Fibroblast of lung (primary cell): ENCODE measurements around the gene RNASE12. TPM values are rescaled to one million over a fixed set of nuclear protein-coding genes. Genes with fewer than 3 reads are reported as not detected.

Experiments
- DNase-seq, 2 donors: peaks; one replicate each; pipeline versions ENCODE4 v3.0.0 to v3.0.0-alpha.2; 2010; ENCODE audit warnings: low read depth in 2 of 2
- H2AFZ ChIP-seq: 2 replicates; pipeline ENCODE4 v1.5.1; 2012; ENCODE audit warnings: low read length, control low read depth, inconsistent platforms
- H3K27ac ChIP-seq: 2 replicates; pipeline ENCODE4 v1.5.1; 2011; ENCODE audit warnings: low read length, control low read depth; ENCODE audit not compliant: insufficient read depth
- H3K27me3 ChIP-seq: 2 replicates; pipeline ENCODE4 v1.5.1; 2011; ENCODE audit warnings: mild to moderate bottlenecking, low read length; ENCODE audit not compliant: control insufficient read depth, insufficient read depth
- H3K36me3 ChIP-seq: 2 replicates; pipeline ENCODE4 v1.5.1; 2011; ENCODE audit warnings: low read length; ENCODE audit not compliant: control insufficient read depth, insufficient read depth
- H3K4me1 ChIP-seq: 2 replicates; pipeline ENCODE4 v1.5.1; 2011; ENCODE audit warnings: low read length; ENCODE audit not compliant: control insufficient read depth, insufficient read depth; ENCODE audit errors: extremely low read depth
- H3K4me2 ChIP-seq: 2 replicates; pipeline ENCODE4 v1.5.1; 2011; ENCODE audit warnings: low read length, control low read depth; ENCODE audit not compliant: insufficient read depth; ENCODE audit errors: extremely low read depth
- H3K4me3 ChIP-seq, 4 experiments: fragments of 200-600 bp in 1 of 4; sonication (generic) in 1 of 4; replicated peaks in 1 of 4; 2 replicates each; pipeline ENCODE4 v1.5.1; 2011 to 2016; ENCODE audit warnings: low read length in 4 of 4, low read depth in 3 of 4, mild to moderate bottlenecking in 3 of 4, control low read depth in 2 of 4, inconsistent platforms in 1 of 4, mixed read lengths in 1 of 4; ENCODE audit not compliant: insufficient read depth in 1 of 4; ENCODE audit errors: control extremely low read depth in 1 of 4
- H3K79me2 ChIP-seq: 2 replicates; pipeline ENCODE4 v1.5.1; 2012; ENCODE audit warnings: mild to moderate bottlenecking, low read length, inconsistent platforms; ENCODE audit not compliant: control insufficient read depth, insufficient read depth
- H3K9ac ChIP-seq: 2 replicates; pipeline ENCODE4 v1.5.1; 2011; ENCODE audit warnings: mild to moderate bottlenecking, low read length, control low read depth; ENCODE audit not compliant: insufficient read depth
- H3K9me3 ChIP-seq: 2 replicates; pipeline ENCODE4 v1.5.1; 2012; ENCODE audit warnings: low read depth, low read length; ENCODE audit not compliant: control insufficient read depth, insufficient read depth
- H4K20me1 ChIP-seq: 2 replicates; pipeline ENCODE4 v1.5.1; 2011; ENCODE audit warnings: low read length; ENCODE audit not compliant: control insufficient read depth, insufficient read depth; ENCODE audit errors: extremely low read depth
- CTCF ChIP-seq, 2 donors: IDR thresholded peaks in 1 of 2; conservative IDR thresholded peaks in 1 of 2; 1 replicate in 1 of 2; 2 replicates in 1 of 2; pipeline ENCODE4 v1.5.1; 2011 to 2012; ENCODE audit warnings: low read length in 2 of 2, control low read depth in 1 of 2, inconsistent platforms in 1 of 2, low read depth in 1 of 2, mild to moderate bottlenecking in 1 of 2
- EZH2 ChIP-seq: IDR thresholded peaks from 2 replicates; pipeline ENCODE4 v1.5.1; 2012; ENCODE audit warnings: low read length, control low read depth, mild to moderate bottlenecking; ENCODE audit errors: missing control alignments
- polyA plus RNA-seq, 2 donors: library from polyadenylated mRNA; depleted of rRNA in 1 of 2; stranded (reverse) in 1 of 2; unstranded in 1 of 2; fragments of >200 nt; gene quantifications; 2 replicates each; pipeline ENCODE4 v1.2.1, GENCODE V29; 2011 to 2012; ENCODE audit warnings: missing spikeins in 1 of 2
- total RNA-seq: library from RNA; depleted of rRNA; stranded (reverse); fragments of >200 nt; gene quantifications from 2 replicates; pipeline ENCODE4 v1.2.1, GENCODE V29; 2014

Gene RNASE12
- total and polyA plus RNA-seq, 2 donors (not counting 1 experiment from before 2014, with no cell fraction given): not detected

- DNase-seq: peak; percentile 69 to 78
- Histone ChIP-seq H3K4me1 (no peaks in the 10 kb centered on the region), H3K9ac (peak overlapping the region; percentile 61), H3K27ac (no peak overlapping the region), H3K27me3 (no peaks in the 10 kb centered on the region), H3K4me2 (peak overlapping the region; percentile 70), H4K20me1 (no peaks in the 10 kb centered on the region), H3K9me3 (no peaks in the 10 kb centered on the region), H3K79me2 (no peaks in the 10 kb centered on the region), H3K36me3 (no peaks in the 10 kb centered on the region), H2AFZ (peak overlapping the region; percentile 93), H3K4me3 (peak overlapping the region; percentile 67 to 92 (median 89))
- TF ChIP-seq CTCF (conservative IDR thresholded peaks at IDR 0.05 in 1 of 2, IDR thresholded peaks at IDR 0.05 in 1 of 2; ENCODE audit: low read depth in 1 of 2, low read length in 2 of 2): no peak
- TF ChIP-seq EZH2: no peak
These were observed 19.0 kb upstream of the RNASE12 start for GRCh38 chr14:20610002-20610765.

DNA sequence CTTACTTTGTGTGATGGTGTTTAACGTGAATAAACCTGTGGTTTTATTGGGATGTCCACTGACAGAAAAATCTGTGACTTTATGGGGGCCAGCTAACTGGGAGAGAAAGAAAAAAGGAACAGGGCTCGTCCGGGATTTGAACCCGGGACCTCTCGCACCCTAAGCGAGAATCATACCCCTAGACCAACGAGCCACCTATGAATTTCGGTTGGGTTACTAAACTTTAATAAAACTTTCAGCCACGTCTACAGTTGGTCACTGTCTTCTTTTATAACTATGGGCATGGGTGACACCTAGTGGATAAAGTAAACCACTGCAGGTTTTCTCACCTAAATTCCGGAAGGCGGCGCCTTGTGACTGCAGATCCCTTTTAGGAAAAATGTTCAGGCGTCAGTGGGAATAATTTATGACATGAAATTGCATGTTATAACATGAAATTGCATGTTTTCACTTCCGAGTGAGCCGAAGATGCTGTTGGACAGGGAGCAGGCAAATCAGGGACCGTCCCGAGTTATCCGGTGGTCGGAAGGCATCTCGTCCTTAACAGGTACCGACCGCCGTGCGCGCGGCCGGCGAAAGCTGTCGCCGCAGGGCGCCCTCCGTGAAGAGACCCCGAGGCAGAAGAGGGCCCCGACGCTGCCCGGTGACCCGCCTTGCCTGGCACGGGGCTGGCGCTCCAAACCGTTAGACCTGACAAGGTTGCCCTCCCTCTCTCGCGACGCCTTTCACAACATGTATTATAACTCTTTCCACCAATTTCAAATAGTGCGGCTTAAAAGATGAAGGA, 18.2 kb upstream of the RNASE12 start:
- Histone ChIP-seq H3K36me3 (no peaks in the 10 kb centered on the region), H3K4me3 (peak overlapping the region; percentile 67 to 92 (median 89)), H3K27me3 (no peaks in the 10 kb centered on the region), H2AFZ (peak overlapping the region; percentile 93), H3K9ac (peak overlapping the region; percentile 61), H3K27ac (no peak overlapping the region), H3K4me2 (peak overlapping the region; percentile 70), H3K79me2 (no peaks in the 10 kb centered on the region), H3K4me1 (no peaks in the 10 kb centered on the region), H4K20me1 (no peaks in the 10 kb centered on the region), H3K9me3 (no peaks in the 10 kb centered on the region)
- TF ChIP-seq EZH2: no peak
- peak; percentile 91 to 92 for TF ChIP-seq CTCF (conservative IDR thresholded peaks at IDR 0.05 in 1 of 2, IDR thresholded peaks at IDR 0.05 in 1 of 2; ENCODE audit: low read depth in 1 of 2, low read length in 2 of 2)
- DNase-seq: peak; percentile 73 to 89

DNA sequence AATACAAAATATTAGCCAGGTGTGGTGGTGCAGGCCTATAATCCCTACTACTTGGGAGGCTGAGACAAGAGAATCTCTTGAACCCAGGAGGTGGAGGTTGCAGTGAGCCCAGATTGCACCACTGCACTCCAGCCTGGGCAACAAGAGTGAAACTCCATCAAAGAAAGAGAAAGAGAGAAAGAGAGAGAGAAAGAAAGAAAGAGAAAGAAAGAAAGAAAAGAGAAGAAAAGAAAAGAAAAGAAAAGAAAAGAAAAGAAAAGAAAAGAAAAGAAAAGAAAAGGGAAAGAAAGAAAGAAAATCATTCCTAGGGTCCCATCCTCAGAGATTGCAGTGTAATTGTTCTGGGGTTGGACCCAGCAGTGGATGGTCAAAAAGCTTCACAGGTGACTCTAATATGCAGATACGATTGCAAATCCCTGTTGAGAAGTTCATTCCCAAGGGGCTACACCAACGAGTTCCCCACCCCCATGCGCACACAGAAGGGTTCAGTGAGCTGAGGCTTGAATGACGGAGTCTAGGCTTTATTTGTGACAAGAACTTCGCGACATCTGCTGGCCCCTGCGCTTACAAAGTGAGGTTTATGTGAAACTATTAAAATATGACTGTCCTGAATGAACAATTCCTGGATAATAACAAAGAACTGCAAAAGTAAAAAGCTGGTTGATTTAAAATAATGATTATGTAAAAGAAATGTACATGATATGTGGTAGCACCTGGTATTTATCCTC, 17.4 kb upstream of the RNASE12 start:
- no peak for DNase-seq
- H3K9me3 ChIP-seq: no peaks in the 10 kb centered on the region
- H3K4me3 ChIP-seq: no peak overlapping the region
- TF ChIP-seq EZH2 (no peak), CTCF (conservative IDR thresholded peaks at IDR 0.05 in 1 of 2, IDR thresholded peaks at IDR 0.05 in 1 of 2; ENCODE audit: low read depth in 1 of 2, low read length in 2 of 2) (no peak)
- H3K27me3 ChIP-seq: no peaks in the 10 kb centered on the region
- H4K20me1 ChIP-seq: no peaks in the 10 kb centered on the region
- H3K4me1 ChIP-seq: no peaks in the 10 kb centered on the region
- no peak overlapping the region for H2AFZ ChIP-seq
- no peak overlapping the region for H3K9ac ChIP-seq
- H3K27ac ChIP-seq: no peak overlapping the region
- no peaks in the 10 kb centered on the region for H3K79me2 ChIP-seq
- no peak overlapping the region for H3K4me2 ChIP-seq
- H3K36me3 ChIP-seq: no peaks in the 10 kb centered on the region
